LHCN-M2 (cell line): ENCODE data around the gene UBE2E1. TPM values are rescaled to one million over a fixed set of nuclear protein-coding genes. Genes with fewer than 3 reads are reported as not detected.

Experiments
- DNase-seq: peaks from one replicate; pipeline ENCODE4 v3.0.0-alpha.2; 2012; ENCODE audit warnings: low read depth
- polyA plus RNA-seq: library from polyadenylated mRNA; unstranded; fragments of >200 nt; gene quantifications from one replicate; pipeline ENCODE4 v1.2.1, GENCODE V29; 2012; ENCODE audit warnings: missing spikeins
- total RNA-seq: library from RNA; depleted of rRNA; stranded (reverse); fragments of >200 nt; gene quantifications from 2 replicates; pipeline ENCODE4 v1.2.3, GENCODE V29; 2014; rRNA removed

UBE2E1 gene
- total RNA-seq: 44.3 and 65.8 TPM in 2 replicates
- 57.4 TPM for polyA plus RNA-seq

GRCh38 chr3:23805633-23806533 lies at the start of gene UBE2E1:
UBE2E1 (plus strand) TSS chr3:23805955; CDS start chr3:23807270, 1,315 bp downstream.
- DNase-seq: peak; percentile 69

- DNase-seq: no peak
Observed at GRCh38 chr3:23756206-23756840, 49.4 kb upstream of the UBE2E1 start.

GRCh38 chr3:23758253-23758838 lies 47.4 kb upstream of the UBE2E1 start:
- no peak for DNase-seq

- DNase-seq: no peak
Observed at GRCh38 chr3:23760325-23760724, 45.4 kb upstream of the UBE2E1 start.

GRCh38 chr3:23760871-23761373 lies 44.8 kb upstream of the UBE2E1 start:
- no peak for DNase-seq

GRCh38 chr3:23761440-23761896 lies 44.3 kb upstream of the UBE2E1 start:
- peak; percentile 54 for DNase-seq

GRCh38 chr3:23762214-23762613 lies 43.5 kb upstream of the UBE2E1 start:
- no peak for DNase-seq

GRCh38 chr3:23762759-23763477 lies 42.8 kb upstream of the UBE2E1 start:
- DNase-seq: no peak

GRCh38 chr3:23764407-23764806 lies 41.3 kb upstream of the UBE2E1 start:
- DNase-seq: no peak

GRCh38 chr3:23767546-23767945 lies 38.2 kb upstream of the UBE2E1 start:
- DNase-seq: no peak

- DNase-seq: no peak
Observed at GRCh38 chr3:23775254-23775909, 30.4 kb upstream of the UBE2E1 start.

GRCh38 chr3:23776352-23776891 lies 29.3 kb upstream of the UBE2E1 start:
- peak; percentile 90 for DNase-seq

GRCh38 chr3:23778446-23778845 lies 27.3 kb upstream of the UBE2E1 start:
- peak; percentile 14 for DNase-seq

GRCh38 chr3:23779841-23780240 lies 25.9 kb upstream of the UBE2E1 start:
- DNase-seq: no peak

- DNase-seq: no peak
Observed at GRCh38 chr3:23781051-23781450, 24.7 kb upstream of the UBE2E1 start.

GRCh38 chr3:23781871-23782270 lies 23.9 kb upstream of the UBE2E1 start:
- no peak for DNase-seq

- no peak for DNase-seq
Observed at GRCh38 chr3:23785097-23785645, 20.6 kb upstream of the UBE2E1 start.

GRCh38 chr3:23785882-23786281 lies 19.9 kb upstream of the UBE2E1 start:
- no peak for DNase-seq

- DNase-seq: no peak
Observed at GRCh38 chr3:23791678-23792077, 14.1 kb upstream of the UBE2E1 start.

GRCh38 chr3:23793528-23794134 lies 12.1 kb upstream of the UBE2E1 start:
- no peak for DNase-seq
